HEK293 (cell line): Measurements from ENCODE around the gene SCYGR4.

ENCODE experiments used
- CTCF ChIA-PET: fragments of 350-600 bp; formaldehyde crosslinking; extraction: SDS; loops from one replicate; lab custom pipeline; 2021; ENCODE audit warnings: antibody characterized with exemption; lab: Yijun Ruan, JAX
- POLR2A ChIA-PET: fragments of 300-600 bp; formaldehyde crosslinking; extraction: SDS; loops from one replicate; lab custom pipeline; 2020; ENCODE audit warnings: antibody characterized with exemption, inconsistent platforms; lab: Yijun Ruan, JAX
- H3K27ac ChIP-seq: fragments of 200-500 bp; sonication (Bioruptor generic); 2 replicates; pipeline ENCODE4 v1.5.1; 2014; ENCODE audit warnings: low read depth, low read length, control low read depth, inconsistent platforms; ENCODE audit errors: extremely low read depth
- H3K36me3 ChIP-seq, 2 experiments: fragments of 200-500 bp in 1 of 2; sonication (Bioruptor generic) in 1 of 2; 1 replicate in 1 of 2; 2 replicates in 1 of 2; pipeline ENCODE4 v1.5.1; 2014 to 2017; ENCODE audit warnings: inconsistent platforms in 2 of 2, low read length in 2 of 2; ENCODE audit not compliant: control insufficient read depth in 2 of 2, insufficient read depth in 1 of 2
- H3K4me1 ChIP-seq: fragments of 200-500 bp; sonication (Bioruptor generic); 2 replicates; pipeline ENCODE4 v1.5.1; 2014; ENCODE audit warnings: mild to moderate bottlenecking, low read length, inconsistent platforms; ENCODE audit not compliant: control insufficient read depth, insufficient read depth
- H3K4me3 ChIP-seq: 2 replicates; pipeline ENCODE4 v1.5.1; 2011; ENCODE audit warnings: low read depth, mild to moderate bottlenecking, control low read depth, low read length, moderate library complexity
- H3K9me3 ChIP-seq: fragments of 200-500 bp; sonication (Bioruptor generic); 2 replicates; pipeline ENCODE4 v1.5.1; 2014; ENCODE audit warnings: low read depth, low read length, inconsistent platforms; ENCODE audit not compliant: control insufficient read depth, insufficient read depth
- EGR2 ChIP-seq: fragments of 450-650 bp; formaldehyde crosslinking; IDR thresholded peaks from 2 replicates; pipeline ENCODE4 v1.5.1; 2016; ENCODE audit warnings: low read depth, missing biosample characterization, missing genetic modification characterization
- FEZF1 ChIP-seq: fragments of 450-650 bp; formaldehyde crosslinking; IDR thresholded peaks from 2 replicates; pipeline ENCODE4 v1.5.1; 2016; ENCODE audit warnings: missing biosample characterization, missing genetic modification characterization
- GFI1B ChIP-seq: fragments of 450-650 bp; formaldehyde crosslinking; IDR thresholded peaks from 2 replicates; pipeline ENCODE4 v1.5.1; 2016; ENCODE audit warnings: missing biosample characterization, missing genetic modification characterization
- GLIS1 ChIP-seq: fragments of 450-650 bp; formaldehyde crosslinking; IDR thresholded peaks from 2 replicates; pipeline ENCODE4 v1.5.1; 2016; ENCODE audit warnings: missing biosample characterization, missing genetic modification characterization
- HOXC10 ChIP-seq: sonication (generic); formaldehyde crosslinking; IDR thresholded peaks from 2 replicates; pipeline ENCODE4 v1.8.1; 2023; ENCODE audit warnings: mild to moderate bottlenecking, missing genetic modification reagents
- HOXD13 ChIP-seq: sonication (generic); formaldehyde crosslinking; IDR thresholded peaks from 2 replicates; pipeline ENCODE4 v1.8.0; 2022; ENCODE audit warnings: missing genetic modification reagents, borderline replicate concordance
- INSM2 ChIP-seq: fragments of 450-650 bp; formaldehyde crosslinking; IDR thresholded peaks from 2 replicates; pipeline ENCODE4 v1.5.1; 2016; ENCODE audit warnings: missing biosample characterization, missing genetic modification characterization
- KLF10 ChIP-seq: fragments of 450-650 bp; IDR thresholded peaks from 2 replicates; pipeline ENCODE4 v1.5.1; 2018; ENCODE audit warnings: missing biosample characterization, mild to moderate bottlenecking, missing genetic modification characterization
- KLF9 ChIP-seq: fragments of 450-650 bp; formaldehyde crosslinking; IDR thresholded peaks from 2 replicates; pipeline ENCODE4 v1.5.1; 2016; ENCODE audit warnings: missing biosample characterization, missing genetic modification characterization, low read depth
- ZBTB6 ChIP-seq: fragments of 450-650 bp; formaldehyde crosslinking; IDR thresholded peaks from 2 replicates; pipeline ENCODE4 v1.5.1; 2017; ENCODE audit warnings: missing biosample characterization, missing genetic modification characterization
- ZBTB8A ChIP-seq: fragments of 450-650 bp; formaldehyde crosslinking; IDR thresholded peaks from 2 replicates; pipeline ENCODE4 v1.5.1; 2016; ENCODE audit warnings: missing biosample characterization, missing genetic modification characterization
- ZFP3 ChIP-seq: fragments of 450-650 bp; formaldehyde crosslinking; IDR thresholded peaks from 2 replicates; pipeline ENCODE4 v1.5.1; 2016; ENCODE audit warnings: low read depth, missing biosample characterization, missing genetic modification characterization
- ZNF114 ChIP-seq: fragments of 450-650 bp; formaldehyde crosslinking; IDR thresholded peaks from 2 replicates; pipeline ENCODE4 v1.5.0; 2017; ENCODE audit warnings: missing biosample characterization, missing genetic modification characterization
- ZNF23 ChIP-seq: fragments of 450-650 bp; formaldehyde crosslinking; IDR thresholded peaks from 2 replicates; pipeline ENCODE4 v1.5.1; 2016; ENCODE audit warnings: missing biosample characterization, missing genetic modification characterization, borderline replicate concordance
- ZNF473 ChIP-seq: fragments of 450-650 bp; formaldehyde crosslinking; IDR thresholded peaks from 2 replicates; pipeline ENCODE4 v1.5.1; 2017; ENCODE audit warnings: missing biosample characterization, missing genetic modification characterization
- ZNF513 ChIP-seq: fragments of 450-650 bp; IDR thresholded peaks from 2 replicates; pipeline ENCODE4 v1.5.1; 2018; ENCODE audit warnings: missing biosample characterization, missing genetic modification characterization
- ZNF561 ChIP-seq: fragments of 450-650 bp; IDR thresholded peaks from 2 replicates; pipeline ENCODE4 v1.5.1; 2018; ENCODE audit warnings: missing biosample characterization, missing genetic modification characterization, borderline replicate concordance
- ZNF585B ChIP-seq: fragments of 450-650 bp; formaldehyde crosslinking; IDR thresholded peaks from 2 replicates; pipeline ENCODE4 v1.5.1; 2016; ENCODE audit warnings: missing biosample characterization, missing genetic modification characterization
- ZNF658 ChIP-seq: fragments of 450-650 bp; formaldehyde crosslinking; IDR thresholded peaks from 2 replicates; pipeline ENCODE4; 2016; ENCODE audit warnings: missing biosample characterization, missing genetic modification characterization
- ZNF677 ChIP-seq: fragments of 450-650 bp; IDR thresholded peaks from 2 replicates; pipeline ENCODE4 v1.5.0; 2018; ENCODE audit warnings: missing biosample characterization, mild to moderate bottlenecking, missing genetic modification characterization, moderate library complexity
- ZNF701 ChIP-seq: fragments of 450-650 bp; formaldehyde crosslinking; IDR thresholded peaks from 2 replicates; pipeline ENCODE4 v1.5.1; 2016; ENCODE audit warnings: missing biosample characterization, missing genetic modification characterization
- ZSCAN16 ChIP-seq: fragments of 450-650 bp; formaldehyde crosslinking; IDR thresholded peaks from 2 replicates; pipeline ENCODE4 v1.5.1; 2016; ENCODE audit warnings: missing biosample characterization, missing genetic modification characterization

Gene SCYGR4

GRCh38 chr2:227627769-227628168, 10.5 kb downstream of the SCYGR4 start:
- H3K4me3 ChIP-seq, result no peak overlapping the region
- no peak overlapping the region for H3K27ac ChIP-seq
- H3K4me1 ChIP-seq, result no peaks in the 10 kb centered on the region
- TF ChIP-seq ZNF114 (tag by site-specific recombination) (no peak), KLF9 (tag by site-specific recombination) (no peak), ZSCAN16 (tag by site-specific recombination) (no peak), GFI1B (tag by site-specific recombination) (no peak), EGR2 (no peak), ZNF561 (tag by site-specific recombination) (no peak), ZNF658 (no peak), ZBTB8A (no peak), ZNF23 (tag by site-specific recombination) (no peak), ZNF585B (tag by site-specific recombination) (no peak), ZFP3 (tag by site-specific recombination) (no peak), ZNF701 (no peak), FEZF1 (tag by site-specific recombination) (no peak), ZBTB6 (tag by site-specific recombination) (no peak), HOXD13 (no peak)
- no peaks in the 10 kb centered on the region for H3K9me3 ChIP-seq
- ChIA-PET CTCF (interaction anchor here (0.6 kb wide), 1 partner anchor 26 kb away, joined by 3 read pairs; no protein-coding TSS in a partner anchor), POLR2A (no interaction called here)
- H3K36me3 ChIP-seq, result no peaks in the 10 kb centered on the region

- TF ChIP-seq KLF10 (tag by site-specific recombination) (no peak), GLIS1 (tag by site-specific recombination) (no peak), ZNF473 (tag by site-specific recombination) (no peak), ZNF677 (tag by site-specific recombination) (no peak), INSM2 (tag by site-specific recombination) (no peak), ZNF513 (no peak), GFI1B (tag by site-specific recombination) (no peak), HOXC10 (CRISPR knock-in tag) (no peak)
- no peaks in the 10 kb centered on the region for H3K4me1 ChIP-seq
- no peak overlapping the region for H3K4me3 ChIP-seq
- H3K9me3 ChIP-seq, result no peaks in the 10 kb centered on the region
- no peak overlapping the region for H3K27ac ChIP-seq
- ChIA-PET CTCF (interaction anchor here (0.6 kb wide), 1 partner anchor 310 kb away, joined by 3 read pairs; no protein-coding TSS in a partner anchor), POLR2A (no interaction called here)
- H3K36me3 ChIP-seq, result no peaks in the 10 kb centered on the region
Observed at GRCh38 chr2:227629435-227629834, 12.1 kb downstream of the SCYGR4 start.
